Fibroblast of pulmonary artery (primary cell): ENCODE measurements around the gene SRF.

Experiments
- DNase-seq: peaks from one replicate; pipeline ENCODE4 v3.0.0-alpha.2; 2010; ENCODE audit warnings: low read depth
- H3K4me3 ChIP-seq: replicated peaks from 2 replicates; pipeline ENCODE4 v1.5.1; 2011; ENCODE audit warnings: low read depth, mild to moderate bottlenecking, control low read depth, low read length, moderate library complexity
- CTCF ChIP-seq: IDR thresholded peaks from 2 replicates; pipeline ENCODE4 v1.5.1; 2011; ENCODE audit warnings: mild to moderate bottlenecking, control low read depth, low read length, inconsistent platforms; ENCODE audit errors: missing control alignments

Gene SRF

DNA sequence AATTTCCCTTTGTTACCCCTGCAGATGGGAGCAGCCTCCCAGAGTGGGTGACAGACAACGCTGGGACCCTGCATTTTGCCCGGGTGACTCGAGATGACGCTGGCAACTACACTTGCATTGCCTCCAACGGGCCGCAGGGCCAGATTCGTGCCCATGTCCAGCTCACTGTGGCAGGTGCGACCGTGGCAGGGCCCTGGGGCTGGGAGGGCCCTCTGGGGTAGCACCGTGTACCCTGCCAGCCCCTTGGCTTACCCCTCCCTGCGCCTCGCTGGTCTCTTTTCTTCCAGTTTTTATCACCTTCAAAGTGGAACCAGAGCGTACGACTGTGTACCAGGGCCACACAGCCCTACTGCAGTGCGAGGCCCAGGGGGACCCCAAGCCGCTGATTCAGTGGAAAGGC lies 29.4 kb upstream of the SRF start:
- DNase-seq: no peak
- no peak overlapping the region for H3K4me3 ChIP-seq
- TF ChIP-seq CTCF: no peak

GRCh38 chr6:43142101-43142500 lies 29.0 kb upstream of the SRF start:
- no peak overlapping the region for H3K4me3 ChIP-seq
- DNase-seq: no peak
- no peak for TF ChIP-seq CTCF

GRCh38 chr6:43143235-43144128 lies 27.6 kb upstream of the SRF start:
- no peak overlapping the region for H3K4me3 ChIP-seq
- peak; percentile 92 for DNase-seq
- peak; percentile 90 for TF ChIP-seq CTCF

- no peak for DNase-seq
- no peak overlapping the region for H3K4me3 ChIP-seq
These were observed 26.2 kb upstream of the SRF start for GRCh38 chr6:43144879-43145278.

GRCh38 chr6:43146261-43146660 lies 24.8 kb upstream of the SRF start:
- H3K4me3 ChIP-seq: no peak overlapping the region
- DNase-seq: no peak
- no peak for TF ChIP-seq CTCF

More at GRCh38 chr6:43144879-43145278, 26.2 kb upstream of the SRF start:
- TF ChIP-seq CTCF: no peak

DNA sequence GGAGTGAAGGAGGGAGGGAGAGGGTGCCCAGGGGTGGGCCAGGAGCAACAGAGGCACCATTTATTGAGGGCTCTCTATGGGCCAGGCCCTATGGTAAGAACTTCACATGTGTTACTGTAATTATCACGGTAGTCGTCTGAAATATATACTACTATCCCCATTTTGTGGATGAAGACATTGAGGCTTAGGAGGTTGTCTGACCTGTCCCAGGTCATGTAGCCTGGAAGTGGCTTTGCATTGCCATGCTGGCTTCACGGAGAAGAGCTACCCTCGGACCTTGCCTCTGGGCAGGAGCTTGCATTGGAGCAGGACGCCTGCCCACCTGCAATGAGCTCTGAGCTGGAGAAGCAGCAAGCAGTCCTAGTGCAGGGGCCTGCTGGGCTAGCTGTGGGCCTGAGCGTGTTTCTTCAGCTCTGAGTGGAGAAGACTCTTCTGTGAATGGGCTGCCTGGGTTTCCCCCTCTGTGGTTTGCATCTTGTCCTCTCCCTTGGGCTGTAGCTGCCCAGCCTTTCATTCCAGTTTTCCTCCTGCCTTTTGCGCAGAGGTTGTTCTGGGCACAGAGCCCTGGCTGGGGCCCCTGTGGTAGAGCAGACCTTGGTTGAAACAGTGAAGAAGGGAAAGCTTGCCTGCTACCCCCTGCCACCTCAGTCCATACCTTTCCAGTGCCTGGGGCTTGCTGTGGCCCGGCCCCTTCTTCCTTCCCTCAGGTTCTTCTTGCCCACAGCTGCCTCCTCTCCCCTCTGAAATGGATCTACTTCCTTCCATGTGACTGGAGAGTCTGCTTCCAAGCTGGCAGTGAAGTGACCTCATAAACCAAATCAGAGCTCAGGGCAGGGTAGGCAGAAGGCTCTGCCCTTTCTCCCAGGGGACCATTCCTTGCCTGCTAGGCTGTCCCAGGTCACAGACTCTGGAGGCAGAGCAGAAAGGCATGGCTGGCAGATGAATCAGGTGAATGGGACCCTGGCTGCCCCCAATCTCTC lies 24.1 kb upstream of the SRF start:
- H3K4me3 ChIP-seq: no peak overlapping the region
- TF ChIP-seq CTCF: no peak
- DNase-seq: no peak
